Measurements from ENCODE around the gene CALML3. TPM values are rescaled to one million over a fixed set of nuclear protein-coding genes. Genes with fewer than 3 reads are reported as not detected.

CALML3 gene
- polyA plus RNA-seq, 1 donor from 2014 or later: not detected

DNA sequence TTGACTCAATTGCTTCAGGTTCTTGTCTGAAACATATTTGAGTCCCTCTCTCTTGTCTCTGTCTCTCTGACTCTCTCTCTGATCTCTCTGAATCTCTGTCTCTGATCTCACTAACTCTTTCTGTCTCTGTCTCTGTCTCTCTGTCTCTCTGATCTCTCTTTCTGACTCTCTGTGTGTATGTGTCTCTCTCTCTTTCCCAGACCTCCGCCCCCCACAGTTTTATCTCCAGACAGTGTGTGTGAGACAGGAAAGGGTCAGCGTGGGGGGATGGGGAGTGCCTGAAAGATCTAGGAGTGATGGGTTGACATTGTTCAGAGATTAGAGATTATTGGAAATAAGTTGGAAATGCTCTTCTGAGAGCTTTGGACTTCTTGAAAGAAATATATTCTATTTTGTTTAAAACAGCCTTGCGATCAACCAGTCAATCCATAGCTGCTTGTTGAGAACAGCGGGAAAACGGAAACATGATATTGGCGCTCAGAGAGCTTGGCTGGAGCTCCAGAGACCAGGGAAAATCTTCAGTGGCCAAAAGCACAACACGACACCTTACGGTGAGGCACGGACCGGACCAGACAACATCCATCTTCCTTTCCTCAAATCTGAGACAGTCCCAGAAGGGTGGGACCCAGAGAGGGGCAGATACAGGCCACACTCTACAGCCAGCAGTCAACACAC is 35.5 kb downstream of the CALML3 start:
- Histone ChIP-seq H3K4me2 (ENCODE audit: low read length) (no peak overlapping the region), H2AFZ (ENCODE audit: low read depth, low read length) (no peak overlapping the region), H4K20me1 (ENCODE audit: insufficient read depth) (no peaks in the 10 kb centered on the region), H3K9ac (ENCODE audit: low read length) (no peak overlapping the region), H3K9me2 (ENCODE audit: insufficient read depth, low read length) (no peaks in the 10 kb centered on the region), H3K79me2 (replicated peaks; ENCODE audit: insufficient read depth, low read length) (no peaks in the 10 kb centered on the region), H3K36me3 (ENCODE audit: insufficient read depth, low read length) (no peaks in the 10 kb centered on the region), H3K27me3 (ENCODE audit: insufficient read depth, low read depth, low read length) (no peaks in the 10 kb centered on the region), H3F3A (ENCODE audit: insufficient read depth, low read length, poor library complexity, severe bottlenecking) (no peaks in the 10 kb centered on the region), H3K4me3 (ENCODE audit: low read length) (no peak overlapping the region), H3K9me3 (ENCODE audit: low read length) (no peaks in the 10 kb centered on the region), H3K27ac (ENCODE audit: low read length) (no peak overlapping the region)
- TF ChIP-seq SMC3 (conservative IDR thresholded peaks at IDR 0.05; ENCODE audit: poor library complexity) (no peak), MXI1 (conservative IDR thresholded peaks at IDR 0.05; ENCODE audit: poor library complexity, severe bottlenecking) (no peak), RAD21 (conservative IDR thresholded peaks at IDR 0.05) (no peak), EP300 (conservative IDR thresholded peaks at IDR 0.05; ENCODE audit: poor library complexity, severe bottlenecking) (no peak), EZH2 (IDR thresholded peaks at IDR 0.05; ENCODE audit: borderline replicate concordance, insufficient read depth, low read length, poor library complexity, severe bottlenecking) (no peak), TAF1 (IDR thresholded peaks at IDR 0.05; ENCODE audit: low read depth) (no peak), POLR2AphosphoS5 (IDR thresholded peaks at IDR 0.05) (no peak)
- TF ChIP-seq, protein P1, sequence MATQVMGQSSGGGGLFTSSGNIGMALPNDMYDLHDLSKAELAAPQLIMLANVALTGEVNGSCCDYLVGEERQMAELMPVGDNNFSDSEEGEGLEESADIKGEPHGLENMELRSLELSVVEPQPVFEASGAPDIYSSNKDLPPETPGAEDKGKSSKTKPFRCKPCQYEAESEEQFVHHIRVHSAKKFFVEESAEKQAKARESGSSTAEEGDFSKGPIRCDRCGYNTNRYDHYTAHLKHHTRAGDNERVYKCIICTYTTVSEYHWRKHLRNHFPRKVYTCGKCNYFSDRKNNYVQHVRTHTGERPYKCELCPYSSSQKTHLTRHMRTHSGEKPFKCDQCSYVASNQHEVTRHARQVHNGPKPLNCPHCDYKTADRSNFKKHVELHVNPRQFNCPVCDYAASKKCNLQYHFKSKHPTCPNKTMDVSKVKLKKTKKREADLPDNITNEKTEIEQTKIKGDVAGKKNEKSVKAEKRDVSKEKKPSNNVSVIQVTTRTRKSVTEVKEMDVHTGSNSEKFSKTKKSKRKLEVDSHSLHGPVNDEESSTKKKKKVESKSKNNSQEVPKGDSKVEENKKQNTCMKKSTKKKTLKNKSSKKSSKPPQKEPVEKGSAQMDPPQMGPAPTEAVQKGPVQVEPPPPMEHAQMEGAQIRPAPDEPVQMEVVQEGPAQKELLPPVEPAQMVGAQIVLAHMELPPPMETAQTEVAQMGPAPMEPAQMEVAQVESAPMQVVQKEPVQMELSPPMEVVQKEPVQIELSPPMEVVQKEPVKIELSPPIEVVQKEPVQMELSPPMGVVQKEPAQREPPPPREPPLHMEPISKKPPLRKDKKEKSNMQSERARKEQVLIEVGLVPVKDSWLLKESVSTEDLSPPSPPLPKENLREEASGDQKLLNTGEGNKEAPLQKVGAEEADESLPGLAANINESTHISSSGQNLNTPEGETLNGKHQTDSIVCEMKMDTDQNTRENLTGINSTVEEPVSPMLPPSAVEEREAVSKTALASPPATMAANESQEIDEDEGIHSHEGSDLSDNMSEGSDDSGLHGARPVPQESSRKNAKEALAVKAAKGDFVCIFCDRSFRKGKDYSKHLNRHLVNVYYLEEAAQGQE (IDR thresholded peaks at IDR 0.05; ENCODE audit: borderline replicate concordance): no peak
- TF ChIP-seq, protein P2, sequence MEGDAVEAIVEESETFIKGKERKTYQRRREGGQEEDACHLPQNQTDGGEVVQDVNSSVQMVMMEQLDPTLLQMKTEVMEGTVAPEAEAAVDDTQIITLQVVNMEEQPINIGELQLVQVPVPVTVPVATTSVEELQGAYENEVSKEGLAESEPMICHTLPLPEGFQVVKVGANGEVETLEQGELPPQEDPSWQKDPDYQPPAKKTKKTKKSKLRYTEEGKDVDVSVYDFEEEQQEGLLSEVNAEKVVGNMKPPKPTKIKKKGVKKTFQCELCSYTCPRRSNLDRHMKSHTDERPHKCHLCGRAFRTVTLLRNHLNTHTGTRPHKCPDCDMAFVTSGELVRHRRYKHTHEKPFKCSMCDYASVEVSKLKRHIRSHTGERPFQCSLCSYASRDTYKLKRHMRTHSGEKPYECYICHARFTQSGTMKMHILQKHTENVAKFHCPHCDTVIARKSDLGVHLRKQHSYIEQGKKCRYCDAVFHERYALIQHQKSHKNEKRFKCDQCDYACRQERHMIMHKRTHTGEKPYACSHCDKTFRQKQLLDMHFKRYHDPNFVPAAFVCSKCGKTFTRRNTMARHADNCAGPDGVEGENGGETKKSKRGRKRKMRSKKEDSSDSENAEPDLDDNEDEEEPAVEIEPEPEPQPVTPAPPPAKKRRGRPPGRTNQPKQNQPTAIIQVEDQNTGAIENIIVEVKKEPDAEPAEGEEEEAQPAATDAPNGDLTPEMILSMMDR (IDR thresholded peaks at IDR 0.05; ENCODE audit: poor library complexity, severe bottlenecking): no peak

DNA sequence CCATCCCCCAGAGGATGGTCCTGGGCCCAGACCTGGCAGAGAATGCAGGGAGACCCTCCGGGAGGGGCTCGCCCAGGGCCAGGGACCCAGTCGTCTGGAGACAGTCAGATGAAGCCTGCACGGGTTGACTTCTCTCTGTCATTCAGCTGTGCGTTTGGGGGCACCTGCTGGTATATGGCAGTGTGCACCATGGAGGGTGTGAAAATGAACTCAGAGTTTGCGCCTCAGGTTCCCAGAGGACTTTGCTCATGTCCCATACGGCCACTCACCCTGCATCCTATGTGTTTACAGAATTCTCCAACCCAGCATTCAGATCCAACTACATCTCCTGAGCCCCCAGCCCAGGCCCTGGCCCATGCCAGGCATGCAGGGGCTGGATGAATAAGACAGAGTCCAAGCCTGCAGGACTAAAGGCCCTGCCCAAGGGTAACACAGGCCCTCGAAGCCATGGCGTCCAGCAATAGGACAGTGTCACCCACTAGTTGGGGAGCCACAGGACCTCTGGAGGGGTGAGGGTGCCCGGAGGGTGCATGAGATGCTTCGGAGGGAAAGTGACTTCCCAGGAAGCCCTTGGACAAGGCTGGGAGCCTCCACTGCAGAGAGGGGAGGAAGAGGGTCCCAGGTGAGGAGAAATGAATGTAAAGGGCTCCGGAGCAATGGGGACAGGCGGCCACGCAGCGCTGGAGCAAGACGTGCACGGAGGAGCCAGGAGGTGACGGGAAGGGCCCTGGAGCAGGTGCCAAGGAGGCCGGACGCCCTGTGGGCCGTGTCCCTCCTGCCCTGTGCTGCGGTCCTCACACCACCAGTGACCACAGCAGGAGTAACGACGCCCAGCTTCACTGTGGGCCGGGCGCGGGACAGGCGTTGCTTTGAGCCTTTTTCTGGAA is 36.3 kb downstream of the CALML3 start:
- no peak overlapping the region for H3K4me3 ChIP-seq (ENCODE audit: low read length)
- H3K4me2 ChIP-seq (ENCODE audit: low read length): no peak overlapping the region
- H3K9me3 ChIP-seq (ENCODE audit: low read length): no peaks in the 10 kb centered on the region
- no peaks in the 10 kb centered on the region for H3K9me2 ChIP-seq (ENCODE audit: insufficient read depth, low read length)
- no peaks in the 10 kb centered on the region for H4K20me1 ChIP-seq (ENCODE audit: insufficient read depth)
- H3F3A ChIP-seq (ENCODE audit: insufficient read depth, low read length, poor library complexity, severe bottlenecking): no peaks in the 10 kb centered on the region
- no peak overlapping the region for H3K9ac ChIP-seq (ENCODE audit: low read length)
- TF ChIP-seq, protein P2 (IDR thresholded peaks at IDR 0.05; ENCODE audit: poor library complexity, severe bottlenecking): no peak
- TF ChIP-seq MXI1 (conservative IDR thresholded peaks at IDR 0.05; ENCODE audit: poor library complexity, severe bottlenecking): no peak
- TF ChIP-seq EP300 (conservative IDR thresholded peaks at IDR 0.05; ENCODE audit: poor library complexity, severe bottlenecking): no peak
- no peak for TF ChIP-seq RAD21 (conservative IDR thresholded peaks at IDR 0.05)
- TF ChIP-seq SMC3 (conservative IDR thresholded peaks at IDR 0.05; ENCODE audit: poor library complexity): no peak
- TF ChIP-seq POLR2AphosphoS5 (IDR thresholded peaks at IDR 0.05): no peak
- no peak for TF ChIP-seq TAF1 (IDR thresholded peaks at IDR 0.05; ENCODE audit: low read depth)
- TF ChIP-seq EZH2 (IDR thresholded peaks at IDR 0.05; ENCODE audit: borderline replicate concordance, insufficient read depth, low read length, poor library complexity, severe bottlenecking): no peak
- TF ChIP-seq, protein P1 (IDR thresholded peaks at IDR 0.05; ENCODE audit: borderline replicate concordance): no peak
- no peaks in the 10 kb centered on the region for H3K27me3 ChIP-seq (ENCODE audit: insufficient read depth, low read depth, low read length)
- H3K27ac ChIP-seq (ENCODE audit: low read length): no peak overlapping the region
- H2AFZ ChIP-seq (ENCODE audit: low read depth, low read length): no peak overlapping the region
- no peaks in the 10 kb centered on the region for H3K79me2 ChIP-seq (replicated peaks; ENCODE audit: insufficient read depth, low read length)
- H3K36me3 ChIP-seq (ENCODE audit: insufficient read depth, low read length): no peaks in the 10 kb centered on the region

All from neural cell (in vitro differentiated cells).